IMR-90 (cell line): Measurements from ENCODE around the gene SLC4A7.

Experiments
- CEBPB ChIP-seq: IDR thresholded peaks from 2 replicates; pipeline ENCODE4 v1.6.1; 2012; ENCODE audit warnings: low read depth, low read length, improper control_type of control experiment
- CHD1 ChIP-seq: IDR thresholded peaks from 2 replicates; pipeline ENCODE4 v1.6.1; 2012; ENCODE audit warnings: low read depth, low read length, improper control_type of control experiment
- FOS ChIP-seq: fragments of 150-350 bp; IDR thresholded peaks from 2 replicates; pipeline ENCODE4 v1.6.1; 2016; ENCODE audit warnings: low read depth, low read length
- MXI1 ChIP-seq: IDR thresholded peaks from 2 replicates; pipeline ENCODE4 v1.6.1; 2012; ENCODE audit warnings: low read depth, mild to moderate bottlenecking, low read length, moderate library complexity, borderline replicate concordance
- POLR2A ChIP-seq: IDR thresholded peaks from 2 replicates; pipeline ENCODE4 v1.6.1; 2012; ENCODE audit warnings: mild to moderate bottlenecking, low read depth, low read length
- RFX5 ChIP-seq: IDR thresholded peaks from 2 replicates; pipeline ENCODE4 v1.8.0; 2012; ENCODE audit warnings: low read depth, mild to moderate bottlenecking, low read length, moderate library complexity
- SMC3 ChIP-seq: fragments of 150-350 bp; IDR thresholded peaks from 2 replicates; pipeline ENCODE4 v1.6.1; 2016; ENCODE audit warnings: low read depth, mild to moderate bottlenecking, antibody characterized with exemption, low read length, moderate library complexity
- TF ChIP-seq, protein P1 (sequence below): conservative IDR thresholded peaks from 2 replicates; pipeline ENCODE4 v1.5.1; 2012; ENCODE audit warnings: mild to moderate bottlenecking, low read depth, low read length, improper control_type of control experiment
- TF ChIP-seq, protein P2 (sequence below): fragments of 150-350 bp; IDR thresholded peaks from 2 replicates; pipeline ENCODE4 v1.6.1; 2017; ENCODE audit warnings: mild to moderate bottlenecking, antibody characterized with exemption, low read length, low read depth

- TF ChIP-seq, protein P1, sequence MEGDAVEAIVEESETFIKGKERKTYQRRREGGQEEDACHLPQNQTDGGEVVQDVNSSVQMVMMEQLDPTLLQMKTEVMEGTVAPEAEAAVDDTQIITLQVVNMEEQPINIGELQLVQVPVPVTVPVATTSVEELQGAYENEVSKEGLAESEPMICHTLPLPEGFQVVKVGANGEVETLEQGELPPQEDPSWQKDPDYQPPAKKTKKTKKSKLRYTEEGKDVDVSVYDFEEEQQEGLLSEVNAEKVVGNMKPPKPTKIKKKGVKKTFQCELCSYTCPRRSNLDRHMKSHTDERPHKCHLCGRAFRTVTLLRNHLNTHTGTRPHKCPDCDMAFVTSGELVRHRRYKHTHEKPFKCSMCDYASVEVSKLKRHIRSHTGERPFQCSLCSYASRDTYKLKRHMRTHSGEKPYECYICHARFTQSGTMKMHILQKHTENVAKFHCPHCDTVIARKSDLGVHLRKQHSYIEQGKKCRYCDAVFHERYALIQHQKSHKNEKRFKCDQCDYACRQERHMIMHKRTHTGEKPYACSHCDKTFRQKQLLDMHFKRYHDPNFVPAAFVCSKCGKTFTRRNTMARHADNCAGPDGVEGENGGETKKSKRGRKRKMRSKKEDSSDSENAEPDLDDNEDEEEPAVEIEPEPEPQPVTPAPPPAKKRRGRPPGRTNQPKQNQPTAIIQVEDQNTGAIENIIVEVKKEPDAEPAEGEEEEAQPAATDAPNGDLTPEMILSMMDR = no peak
- TF ChIP-seq SMC3 = no peak
- TF ChIP-seq POLR2A = no peak
- TF ChIP-seq CEBPB = no peak
- TF ChIP-seq, protein P2, sequence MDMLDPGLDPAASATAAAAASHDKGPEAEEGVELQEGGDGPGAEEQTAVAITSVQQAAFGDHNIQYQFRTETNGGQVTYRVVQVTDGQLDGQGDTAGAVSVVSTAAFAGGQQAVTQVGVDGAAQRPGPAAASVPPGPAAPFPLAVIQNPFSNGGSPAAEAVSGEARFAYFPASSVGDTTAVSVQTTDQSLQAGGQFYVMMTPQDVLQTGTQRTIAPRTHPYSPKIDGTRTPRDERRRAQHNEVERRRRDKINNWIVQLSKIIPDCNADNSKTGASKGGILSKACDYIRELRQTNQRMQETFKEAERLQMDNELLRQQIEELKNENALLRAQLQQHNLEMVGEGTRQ = no peak
- no peak for TF ChIP-seq CHD1
- no peak for TF ChIP-seq MXI1
- TF ChIP-seq FOS = no peak
- TF ChIP-seq RFX5 = no peak
These were observed 12.1 kb downstream of the SLC4A7 start for GRCh38 chr3:27471923-27472550.
